NCI-H82 treated with DMSO at 0.1 percent for 48 hours (cell line): Measurements from ENCODE around the gene MAPK8IP3.

Experiments
- DNase-seq: peaks from one replicate; lab custom pipeline; 2025; ENCODE audit not compliant: unreplicated experiment; lab: John Stamatoyannopoulos, UW

The MAPK8IP3 gene

GRCh38 chr16:1772908-1773702 is 67.1 kb downstream of the MAPK8IP3 start, which contains the start of gene MRPS34:
Gene MRPS34, minus strand, starts transcription at chr16:1773134. Its CDS starts 15 bp downstream, at chr16:1773119.
- peak; percentile 56 for DNase-seq

GRCh38 chr16:1773703-1774447 is 67.9 kb downstream of the MAPK8IP3 start:
- no peak for DNase-seq

- DNase-seq: no peak
Measured at GRCh38 chr16:1774448-1774780, 68.4 kb downstream of the MAPK8IP3 start.

GRCh38 chr16:1775006-1775845 is 69.2 kb downstream of the MAPK8IP3 start:
- DNase-seq: no peak

GRCh38 chr16:1775846-1776671 is 70.1 kb downstream of the MAPK8IP3 start:
- DNase-seq: peak; percentile 4

GRCh38 chr16:1776672-1776955 is 70.6 kb downstream of the MAPK8IP3 start:
- DNase-seq: no peak

- DNase-seq: no peak
Measured at GRCh38 chr16:1776991-1777374, 71.0 kb downstream of the MAPK8IP3 start.

- DNase-seq: no peak
Measured at GRCh38 chr16:1777375-1778199, 71.6 kb downstream of the MAPK8IP3 start.

GRCh38 chr16:1778200-1779179 is 72.5 kb downstream of the MAPK8IP3 start:
- DNase-seq: no peak

GRCh38 chr16:1779234-1779701 is 73.3 kb downstream of the MAPK8IP3 start:
- no peak for DNase-seq

- DNase-seq: no peak
Measured at GRCh38 chr16:1779741-1780676, 74.0 kb downstream of the MAPK8IP3 start.

GRCh38 chr16:1780677-1781072 is 74.7 kb downstream of the MAPK8IP3 start:
- no peak for DNase-seq

GRCh38 chr16:1781254-1781653 is 75.3 kb downstream of the MAPK8IP3 start:
- no peak for DNase-seq

GRCh38 chr16:1781758-1782407 is 75.9 kb downstream of the MAPK8IP3 start:
- no peak for DNase-seq

- DNase-seq: peak; percentile 99
Measured at GRCh38 chr16:1782408-1783264, 76.6 kb downstream of the MAPK8IP3 start, which contains the start of the genes NUBP2 and SPSB3. Gene NUBP2, plus strand, starts transcription at chr16:1782960. Its CDS starts 61 bp downstream, at chr16:1783021. Gene SPSB3, minus strand, starts transcription at chr16:1782571. Its CDS starts 1,088 bp downstream, at chr16:1781483.
